ENCODE measurements around the gene PLK4. TPM values are rescaled to one million over a fixed set of nuclear protein-coding genes. Genes with fewer than 3 reads are reported as not detected.

PLK4 gene
- total RNA-seq, 2 experiments from 2014 or later: 42.0 to 45.1 TPM

DNA sequence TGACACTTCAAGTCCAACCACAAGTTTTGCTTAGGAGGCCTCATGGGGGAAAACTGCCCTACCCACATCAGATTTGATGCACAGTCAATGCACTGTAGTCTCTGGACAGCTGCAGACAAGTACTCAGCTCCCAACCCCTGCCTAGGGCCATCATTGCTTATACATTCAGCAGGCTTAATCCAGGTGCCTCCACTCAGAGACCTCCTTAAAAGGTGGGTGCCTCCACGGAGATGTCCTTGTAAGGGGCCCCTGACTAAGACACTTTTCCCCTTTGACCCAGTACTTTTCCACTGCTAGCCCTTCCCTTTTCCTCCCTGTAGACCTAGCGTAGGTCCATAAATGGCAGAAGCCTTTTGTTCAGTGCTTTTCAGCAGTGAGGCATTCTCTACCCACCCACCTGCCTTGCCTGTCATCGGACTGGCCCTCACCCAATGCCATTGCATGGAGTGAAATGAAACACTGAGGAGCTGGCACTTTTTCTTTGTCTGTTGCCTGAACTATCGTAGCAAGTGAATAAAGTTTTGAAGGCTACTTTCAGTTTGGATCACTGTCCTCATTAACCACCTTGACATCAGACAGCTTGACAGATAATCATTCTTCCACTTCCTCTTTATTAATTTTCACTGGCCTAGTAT is 23.8 kb upstream of the PLK4 start:
- Mint-ChIP-seq H3K27me3 (no peaks in the 10 kb centered on the region), H3K9me3 (peaks cover 34% of the 10 kb centered on the region), H3K4me1 (ENCODE audit: low read depth) (peaks cover 4% of the 10 kb centered on the region), H3K4me3 (no peak overlapping the region), H3K36me3 (ENCODE audit: low read depth) (peaks cover 57% of the 10 kb centered on the region), H3K27ac (no peak overlapping the region)
- TF ChIP-seq CTCF (IDR thresholded peaks at IDR 0.05): no peak
- ChIA-PET POLR2A (no interaction called here), CTCF (no interaction called here)
- DNase-seq (no peak), ATAC-seq (no peak)
- intact Hi-C loops (cut with micrococcal nuclease): no loop called here

DNA sequence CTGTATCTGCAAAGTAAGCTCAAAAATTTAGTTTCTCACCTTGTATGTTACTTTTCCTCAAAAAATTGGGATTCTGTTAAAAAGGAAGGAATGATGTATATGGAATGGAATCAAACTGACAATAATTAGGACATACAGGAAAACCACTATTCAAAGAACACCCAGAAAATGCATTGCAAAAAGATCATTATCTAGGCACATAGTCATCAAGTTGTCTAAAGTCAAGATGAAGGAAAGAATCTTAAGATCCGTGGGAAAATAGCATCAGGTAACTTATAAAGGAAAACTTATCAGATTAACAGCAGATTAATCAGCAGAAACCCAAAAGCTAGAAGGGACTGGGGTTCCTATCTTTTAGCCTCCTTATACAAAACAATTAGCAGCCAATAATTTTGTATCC is 23.1 kb upstream of the PLK4 start:
- POLR2A ChIA-PET: no interaction called here
- no peak overlapping the region for H3K27ac Mint-ChIP-seq
- intact Hi-C loops (cut with micrococcal nuclease): no loop called here
- DNase-seq (no peak), ATAC-seq (no peak)
- CTCF ChIA-PET: no interaction called here
- H3K4me3 Mint-ChIP-seq: no peak overlapping the region
- peaks cover 4% of the 10 kb centered on the region for H3K4me1 Mint-ChIP-seq (ENCODE audit: low read depth)
- H3K9me3 Mint-ChIP-seq: peaks cover 30% of the 10 kb centered on the region
- H3K36me3 Mint-ChIP-seq (ENCODE audit: low read depth): peaks cover 56% of the 10 kb centered on the region
- no peaks in the 10 kb centered on the region for H3K27me3 Mint-ChIP-seq
- no peak for TF ChIP-seq CTCF (IDR thresholded peaks at IDR 0.05)

DNA sequence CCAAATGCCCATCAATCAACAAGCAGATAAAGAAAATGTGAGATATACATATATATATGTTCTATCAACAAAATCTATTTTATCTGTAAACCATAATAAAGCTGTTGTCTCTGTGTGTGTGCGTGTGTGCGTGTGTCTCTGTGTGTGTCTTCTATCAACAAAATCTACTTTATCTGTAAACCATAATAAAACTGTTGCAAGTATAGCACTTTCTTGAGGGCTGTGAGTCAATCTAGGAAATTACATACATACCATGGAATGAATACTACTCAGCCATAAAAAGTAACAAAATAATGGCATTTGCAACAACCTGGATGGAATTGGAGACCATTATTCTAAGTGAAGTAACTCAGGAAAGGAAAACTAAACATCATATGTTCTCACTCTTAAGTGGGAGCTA is 12.5 kb upstream of the PLK4 start:
- no peak overlapping the region for H3K4me3 Mint-ChIP-seq
- no peaks in the 10 kb centered on the region for H3K9me3 Mint-ChIP-seq
- H3K36me3 Mint-ChIP-seq (ENCODE audit: low read depth): peaks cover 5% of the 10 kb centered on the region
- DNase-seq (no peak), ATAC-seq (no peak)
- H3K27ac Mint-ChIP-seq: no peak overlapping the region
- intact Hi-C loops (cut with micrococcal nuclease): no loop called here
- no peaks in the 10 kb centered on the region for H3K27me3 Mint-ChIP-seq
- CTCF ChIA-PET: no interaction called here
- H3K4me1 Mint-ChIP-seq (ENCODE audit: low read depth): peaks cover 5% of the 10 kb centered on the region
- no peak for TF ChIP-seq CTCF (IDR thresholded peaks at IDR 0.05)
- POLR2A ChIA-PET: no interaction called here

DNA sequence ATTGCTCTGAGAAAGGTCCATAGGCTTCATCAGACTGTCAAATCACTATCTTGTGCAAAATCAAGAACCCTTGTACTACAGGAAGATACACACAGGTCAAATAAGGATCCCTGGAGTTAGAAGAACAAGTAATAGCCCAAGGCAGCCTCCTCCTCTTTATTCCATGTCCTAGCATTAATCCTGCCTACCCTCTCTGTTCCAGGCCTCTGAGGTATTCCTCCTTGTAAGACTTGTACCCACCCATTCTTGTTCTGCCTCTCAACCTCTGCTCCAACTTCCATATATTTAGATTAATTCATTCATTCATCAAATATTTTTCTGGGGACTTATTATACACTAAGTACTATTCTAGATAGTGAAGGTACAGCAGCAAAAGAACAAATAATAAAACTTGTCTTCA is 10.4 kb upstream of the PLK4 start:
- CTCF ChIA-PET: no interaction called here
- no peaks in the 10 kb centered on the region for H3K9me3 Mint-ChIP-seq
- ATAC-seq: no peak
- H3K36me3 Mint-ChIP-seq (ENCODE audit: low read depth): peaks cover 7% of the 10 kb centered on the region
- TF ChIP-seq CTCF (IDR thresholded peaks at IDR 0.05): no peak
- POLR2A ChIA-PET: no interaction called here
- H3K4me1 Mint-ChIP-seq (ENCODE audit: low read depth): peaks cover 5% of the 10 kb centered on the region
- no peak overlapping the region for H3K4me3 Mint-ChIP-seq
- DNase-seq: no peak
- intact Hi-C loops (cut with micrococcal nuclease): no loop called here
- no peaks in the 10 kb centered on the region for H3K27me3 Mint-ChIP-seq
- no peak overlapping the region for H3K27ac Mint-ChIP-seq

DNA sequence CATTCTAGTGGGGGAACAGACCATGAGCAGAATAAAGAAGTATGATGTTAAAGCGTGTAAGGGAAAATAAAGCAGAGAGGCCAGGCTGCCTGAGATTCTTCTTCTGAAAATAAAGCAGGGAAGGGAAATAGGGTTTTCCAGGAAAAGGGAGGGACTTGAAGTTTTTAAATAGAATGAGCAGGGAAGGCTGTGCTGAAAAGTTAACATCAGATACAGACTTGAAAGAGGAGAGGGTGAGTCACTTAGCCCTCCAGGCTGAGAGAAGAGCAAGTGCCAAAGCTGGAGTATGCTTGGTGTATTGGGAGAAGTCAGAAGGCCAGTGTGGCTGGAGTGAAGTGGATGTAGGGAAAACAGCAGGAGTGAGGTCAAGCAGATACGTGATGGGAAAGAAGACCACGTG is 10.0 kb upstream of the PLK4 start:
- DNase-seq: no peak
- intact Hi-C loops (cut with micrococcal nuclease): no loop called here
- no peak overlapping the region for H3K4me3 Mint-ChIP-seq
- peaks cover 5% of the 10 kb centered on the region for H3K4me1 Mint-ChIP-seq (ENCODE audit: low read depth)
- POLR2A ChIA-PET: no interaction called here
- H3K9me3 Mint-ChIP-seq: no peaks in the 10 kb centered on the region
- CTCF ChIA-PET: no interaction called here
- no peak overlapping the region for H3K27ac Mint-ChIP-seq
- no peaks in the 10 kb centered on the region for H3K27me3 Mint-ChIP-seq
- no peak for TF ChIP-seq CTCF (IDR thresholded peaks at IDR 0.05)
- peaks cover 11% of the 10 kb centered on the region for H3K36me3 Mint-ChIP-seq (ENCODE audit: low read depth)
- ATAC-seq: no peak

Measured in activated CD8-positive, alpha-beta T cell treated with anti-CD3 and anti-CD28 coated beads for 36 hours (primary cell).